SH-SY5Y (cell line): ENCODE measurements around the gene IGFBP1.

ENCODE experiments used
- GATA2 ChIP-seq: IDR thresholded peaks from 2 replicates; pipeline ENCODE4 v1.6.1; 2011; ENCODE audit warnings: mild to moderate bottlenecking, low read depth, low read length
- GATA3 ChIP-seq: IDR thresholded peaks from 2 replicates; pipeline ENCODE4 v1.6.1; 2011; ENCODE audit warnings: low read depth, mild to moderate bottlenecking, low read length, moderate library complexity

GRCh38 chr7:45882465-45882810 lies 5.8 kb upstream of the IGFBP1 start:
- TF ChIP-seq GATA2 (no peak), GATA3 (no peak)
